Activated naive CD4-positive, alpha-beta T cell (primary cell): ENCODE data around the gene ATG16L2.
"Not testable (repeated sequence)": the region's sequence is repeated elsewhere in the genome, so short reads cannot be mapped to it uniquely, and the experiment has no call there.

Experiments
- DNase-seq, 4 experiments: peaks; one replicate each; lab custom pipeline; 2025; lab: John Stamatoyannopoulos, UW

The ATG16L2 gene

DNA sequence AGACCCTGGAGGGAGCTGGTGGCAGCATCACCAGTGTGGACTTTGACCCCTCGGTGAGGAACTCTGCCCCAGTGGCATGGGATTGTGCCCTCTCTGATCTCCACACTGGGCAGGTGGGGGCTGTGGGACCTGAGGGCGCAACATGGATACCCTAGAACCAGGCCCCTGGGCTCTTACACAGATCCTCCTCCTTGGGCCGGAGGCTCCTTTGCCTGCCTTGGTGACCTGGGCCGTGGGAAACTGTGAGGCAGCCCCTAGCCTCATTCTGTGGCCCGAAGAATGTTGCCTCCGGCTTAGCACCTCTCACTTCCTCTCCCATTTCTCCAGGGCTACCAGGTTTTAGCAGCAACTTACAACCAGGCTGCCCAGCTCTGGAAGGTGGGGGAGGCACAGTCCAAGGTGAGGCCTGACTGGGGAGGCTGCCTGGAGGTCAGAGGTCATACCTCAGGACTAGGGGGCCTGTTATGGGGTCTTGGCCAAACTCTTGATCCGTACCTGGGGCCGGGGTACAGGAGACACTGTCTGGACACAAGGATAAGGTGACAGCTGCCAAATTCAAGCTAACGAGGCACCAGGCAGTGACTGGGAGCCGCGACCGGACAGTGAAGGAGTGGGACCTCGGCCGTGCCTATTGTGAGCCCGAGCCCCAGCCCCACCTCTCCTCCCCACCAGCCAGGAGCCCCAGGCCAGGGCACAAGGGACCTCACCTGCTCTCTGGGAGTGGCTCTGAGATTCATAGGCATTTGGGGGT, 12.2 kb downstream of the ATG16L2 start:
- DNase-seq, result no peak

DNA sequence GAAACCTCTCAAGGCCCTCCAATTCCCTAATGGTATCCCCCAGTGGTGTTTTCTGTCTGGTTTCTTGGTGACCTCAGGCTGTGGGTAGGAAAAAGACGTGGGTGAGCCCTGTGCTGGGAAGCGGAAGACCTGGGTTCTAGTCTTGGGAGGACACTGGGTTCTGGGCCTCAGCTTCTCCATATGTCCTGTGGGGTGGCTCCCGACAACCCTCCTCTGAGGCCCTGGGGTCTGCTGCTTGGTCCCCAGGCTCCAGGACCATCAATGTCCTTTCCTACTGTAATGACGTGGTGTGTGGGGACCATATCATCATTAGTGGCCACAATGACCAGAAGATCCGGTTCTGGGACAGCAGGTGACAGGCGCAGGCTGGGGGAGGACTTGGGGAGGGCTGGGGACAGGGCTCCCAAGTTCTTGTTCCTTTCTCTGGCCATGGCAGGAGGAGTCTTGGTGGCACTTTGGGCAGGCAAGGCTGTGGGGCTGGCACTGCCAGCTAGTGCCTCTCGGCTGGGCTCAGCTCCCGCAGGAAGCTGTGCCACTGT, 12.8 kb downstream of the ATG16L2 start:
- no peak for DNase-seq

DNA sequence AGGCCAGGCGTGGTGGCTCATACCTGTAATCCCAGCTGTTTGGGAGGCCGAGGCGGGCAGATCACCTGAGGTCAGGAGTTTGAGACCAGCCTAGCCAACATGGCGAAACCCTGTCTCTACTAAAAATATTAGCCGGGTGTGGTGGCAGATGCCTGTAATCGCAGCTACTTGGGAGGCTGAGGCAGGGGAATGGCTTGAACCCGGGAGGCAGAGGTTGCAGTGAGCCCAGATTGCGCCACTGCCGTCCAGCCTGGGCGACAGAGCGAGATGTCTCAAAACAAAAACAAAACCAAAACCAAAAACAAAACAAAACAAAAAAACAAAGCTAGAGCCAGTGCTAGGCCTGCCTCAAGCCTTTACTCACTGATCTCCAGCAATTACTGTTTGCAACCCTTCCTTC, 13.4 kb downstream of the ATG16L2 start:
- not testable (repeated sequence) for DNase-seq

DNA sequence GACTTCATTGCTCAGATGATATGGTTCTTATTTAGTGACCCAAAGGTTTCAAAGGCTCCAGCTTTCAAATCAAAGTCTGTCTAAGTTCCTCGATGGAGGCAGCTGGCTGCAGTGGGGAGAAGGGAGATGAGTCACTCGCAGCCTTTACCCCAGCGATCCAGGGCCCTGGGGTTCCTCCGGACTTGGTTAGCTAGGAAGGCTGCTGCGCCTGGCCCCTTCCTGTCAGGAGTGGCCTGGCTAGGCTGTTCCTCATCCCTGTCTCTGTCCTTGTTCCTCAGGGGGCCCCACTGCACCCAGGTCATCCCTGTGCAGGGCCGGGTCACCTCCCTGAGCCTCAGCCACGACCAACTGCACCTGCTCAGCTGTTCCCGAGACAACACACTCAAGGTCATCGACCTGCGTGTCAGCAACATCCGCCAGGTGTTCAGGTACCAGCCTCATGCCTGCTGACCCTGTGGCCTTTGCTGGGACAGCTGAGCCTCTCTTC, 13.9 kb downstream of the ATG16L2 start:
- no peak for DNase-seq

DNA sequence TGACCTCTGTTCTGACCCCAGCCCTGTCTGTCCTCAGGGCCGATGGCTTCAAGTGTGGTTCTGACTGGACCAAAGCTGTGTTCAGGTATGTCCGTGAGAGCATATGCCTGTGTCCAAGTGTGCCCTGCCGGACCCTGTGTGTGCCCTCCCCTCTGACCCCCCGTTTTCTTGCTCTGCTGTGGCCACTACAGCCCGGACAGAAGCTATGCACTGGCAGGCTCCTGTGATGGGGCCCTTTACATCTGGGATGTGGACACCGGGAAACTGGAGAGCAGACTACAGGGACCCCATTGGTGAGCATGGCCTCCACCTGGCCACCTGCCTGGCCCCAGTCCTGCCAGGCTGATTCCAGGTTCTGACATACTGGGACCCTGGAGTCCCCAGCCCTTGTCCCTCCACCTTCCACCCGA, 14.5 kb downstream of the ATG16L2 start:
- no peak for DNase-seq

DNA sequence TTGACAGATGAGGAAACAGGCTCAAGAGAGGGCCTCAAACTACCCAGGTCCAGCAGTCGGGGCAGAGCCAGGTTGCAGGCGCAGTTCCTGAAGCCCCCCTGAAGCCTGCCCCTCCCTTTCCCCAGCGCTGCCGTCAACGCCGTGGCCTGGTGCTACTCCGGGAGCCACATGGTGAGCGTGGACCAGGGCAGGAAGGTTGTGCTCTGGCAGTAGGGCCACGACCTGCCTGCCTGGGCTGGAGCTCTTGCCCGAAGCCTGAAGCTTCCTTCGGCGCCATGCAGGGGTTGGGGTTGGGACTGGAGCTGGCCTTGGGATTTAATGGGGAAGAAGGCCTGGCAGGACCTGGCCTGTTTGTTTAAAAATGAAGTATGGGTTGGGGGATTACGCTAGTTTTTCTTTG, 15.0 kb downstream of the ATG16L2 start:
- no peak for DNase-seq

DNA sequence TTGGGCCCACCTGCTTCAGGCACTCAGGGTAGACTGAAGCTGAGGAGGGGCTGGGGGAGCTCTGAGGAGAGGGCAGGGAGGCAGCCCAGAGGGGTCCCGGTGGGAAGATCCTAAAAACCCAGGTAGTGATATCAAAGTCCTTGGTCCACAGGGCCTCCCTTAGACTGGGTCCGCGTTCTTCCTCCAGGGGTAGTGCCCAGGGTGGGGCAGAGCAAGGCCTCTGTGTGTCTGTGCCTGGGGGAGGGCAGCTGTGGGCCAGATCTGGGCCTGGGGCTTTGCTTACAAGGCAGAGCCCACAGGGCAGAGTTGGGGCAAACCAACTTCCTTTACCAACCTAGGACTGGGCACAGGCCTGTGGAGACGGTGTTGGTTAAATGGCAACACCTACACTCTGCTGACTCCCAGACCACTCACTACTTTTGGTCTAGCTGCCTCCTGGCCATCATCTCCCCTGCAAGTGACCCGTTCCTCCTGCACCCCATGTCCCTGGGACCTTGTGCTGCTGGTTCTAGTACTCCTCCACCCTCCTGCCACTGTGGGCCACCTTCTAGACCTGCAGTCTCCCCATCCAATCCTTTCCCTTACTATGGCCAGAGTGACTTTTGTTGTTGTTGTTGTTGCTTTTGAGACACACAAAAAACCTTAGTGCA, 15.8 kb downstream of the ATG16L2 start:
- DNase-seq, result no peak

DNA sequence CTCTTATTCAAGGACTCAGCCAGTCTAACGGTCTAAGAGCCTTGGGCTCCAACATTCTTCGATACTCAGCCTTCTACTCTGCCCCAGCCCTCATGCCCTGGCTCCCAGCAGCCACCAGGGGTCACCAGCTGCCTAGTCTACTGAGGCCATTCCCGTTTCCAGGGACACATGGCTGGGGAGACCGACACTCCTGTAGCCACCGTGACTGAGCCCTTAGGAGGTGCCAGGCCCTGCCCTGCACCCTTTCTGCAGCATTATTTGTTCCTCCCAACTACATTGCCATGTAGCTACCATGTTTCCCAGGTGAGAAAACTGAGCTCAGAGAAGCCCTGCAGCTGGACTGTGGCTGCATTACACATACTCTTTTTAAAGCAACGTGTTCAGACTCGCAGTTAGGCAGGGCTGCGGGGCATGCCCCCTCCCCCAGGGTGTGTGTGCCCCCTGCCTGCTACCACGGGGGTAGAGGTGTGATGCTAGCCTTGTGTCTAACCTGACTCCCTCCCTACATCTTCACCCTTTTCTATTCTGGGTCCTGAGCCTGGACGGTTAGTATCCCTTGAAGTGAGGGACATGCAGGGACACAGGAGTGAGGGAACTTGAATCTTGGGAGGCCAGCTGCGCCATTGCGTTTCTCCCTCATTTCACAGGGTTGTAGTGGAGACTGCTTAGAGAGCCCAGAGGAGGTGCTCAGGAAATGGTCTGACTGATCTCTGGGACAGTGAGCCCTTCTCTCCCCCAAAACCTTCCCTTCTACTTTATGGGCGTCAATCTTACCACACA, 17.5 kb downstream of the ATG16L2 start:
- DNase-seq, result peak in 2 of 4 experiments; percentile 36 to 44

DNA sequence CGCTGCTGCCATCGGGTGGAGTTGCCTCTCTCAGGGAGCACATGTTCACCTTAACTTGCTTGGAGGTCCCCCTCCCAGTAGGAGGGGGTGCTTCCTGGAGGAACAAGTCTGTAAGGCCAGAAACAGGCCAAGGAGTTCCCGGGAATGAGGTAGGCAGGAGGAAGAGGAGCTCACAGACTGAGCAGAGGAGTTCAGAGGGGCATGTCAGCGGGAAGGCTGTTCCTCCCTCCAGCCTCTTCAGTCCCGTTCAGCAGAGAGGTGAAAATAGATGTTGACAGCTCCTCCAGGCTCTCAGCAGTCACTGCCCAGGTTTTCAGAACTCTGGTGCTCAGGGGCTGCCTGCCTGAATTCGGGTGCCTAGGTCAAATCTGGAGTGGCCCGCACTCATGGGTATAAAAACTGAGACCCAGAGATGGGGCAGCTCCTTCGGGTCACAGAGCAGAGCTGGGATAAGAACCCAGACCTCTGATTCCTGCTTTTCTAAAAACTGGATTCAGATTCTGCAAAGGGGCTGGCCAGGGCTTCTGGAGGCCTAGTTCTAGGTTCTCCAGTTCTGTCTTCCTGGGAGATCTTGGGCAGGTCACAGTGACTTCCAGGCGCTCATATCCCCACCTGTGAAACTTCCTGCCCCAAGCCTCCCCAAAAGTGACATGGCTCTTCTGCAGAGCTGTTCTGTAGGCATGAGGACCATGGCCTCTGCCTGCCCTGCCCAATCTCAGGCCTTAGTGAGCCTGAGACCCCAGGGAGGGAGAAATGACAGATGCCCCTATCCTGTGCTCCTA, 18.3 kb downstream of the ATG16L2 start:
- DNase-seq, result no peak

DNA sequence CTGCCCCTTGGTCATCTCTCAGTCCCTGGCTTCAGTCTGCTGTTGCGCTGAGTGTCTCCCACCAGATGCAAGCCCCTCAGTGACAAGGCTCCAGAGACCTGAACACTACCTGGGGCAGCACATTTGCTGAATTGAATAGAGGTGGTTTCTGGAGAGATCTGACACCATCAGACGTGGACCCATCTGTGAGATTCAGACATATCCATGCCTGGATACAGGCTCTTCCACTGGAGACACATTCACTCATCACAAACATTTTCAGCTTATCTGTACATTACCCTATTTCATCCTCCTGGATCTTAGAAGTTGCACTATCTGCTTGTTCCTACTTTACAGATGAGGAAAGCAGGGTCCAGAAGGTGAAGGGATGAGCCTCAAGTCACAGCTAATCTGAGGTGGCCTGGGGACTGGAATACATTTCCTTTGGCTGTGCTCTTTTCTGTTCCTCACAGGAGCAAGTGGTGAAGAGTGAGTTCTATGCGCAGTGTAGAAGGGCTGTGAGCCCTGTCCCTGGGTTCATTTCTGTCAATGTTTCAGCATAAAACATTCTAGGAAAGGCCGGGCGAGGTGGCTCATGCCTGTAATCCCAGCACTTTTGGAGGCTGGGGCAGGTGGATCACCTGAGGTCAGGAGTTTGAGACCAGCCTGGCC, 19.0 kb downstream of the ATG16L2 start:
- DNase-seq, result no peak

DNA sequence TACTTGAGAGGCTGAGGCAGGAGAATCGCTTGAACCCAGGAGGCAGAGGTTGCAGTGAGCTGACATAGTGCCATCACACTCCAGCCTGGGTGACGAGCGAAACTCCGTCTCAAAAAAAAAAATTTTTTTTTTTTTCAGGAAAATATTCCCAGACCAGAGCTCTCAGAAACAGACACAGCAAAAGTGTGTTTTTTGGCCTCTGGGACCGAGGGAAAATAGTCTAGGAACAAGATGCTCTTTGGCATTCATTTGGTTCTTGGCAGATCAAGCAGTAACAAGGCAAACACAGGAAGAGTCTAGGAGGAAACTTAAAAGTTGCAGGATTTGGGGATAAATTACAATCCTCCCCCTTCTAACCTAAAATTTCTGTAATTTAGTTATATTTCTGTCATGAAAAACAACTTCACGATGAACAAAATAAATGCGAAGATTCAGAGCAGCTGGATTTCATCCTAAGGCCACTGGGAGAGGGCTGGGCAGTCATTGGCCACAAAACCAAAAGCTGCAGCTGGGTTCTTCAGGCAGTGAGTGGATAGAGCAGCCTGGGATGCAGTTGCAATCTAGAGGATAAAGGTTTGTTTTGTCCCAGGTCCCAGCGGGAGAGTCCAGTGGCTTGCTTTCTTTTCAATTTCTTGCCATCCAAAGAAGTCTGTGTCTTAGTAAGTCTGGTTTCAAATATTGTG, 19.7 kb downstream of the ATG16L2 start:
- no peak for DNase-seq

DNA sequence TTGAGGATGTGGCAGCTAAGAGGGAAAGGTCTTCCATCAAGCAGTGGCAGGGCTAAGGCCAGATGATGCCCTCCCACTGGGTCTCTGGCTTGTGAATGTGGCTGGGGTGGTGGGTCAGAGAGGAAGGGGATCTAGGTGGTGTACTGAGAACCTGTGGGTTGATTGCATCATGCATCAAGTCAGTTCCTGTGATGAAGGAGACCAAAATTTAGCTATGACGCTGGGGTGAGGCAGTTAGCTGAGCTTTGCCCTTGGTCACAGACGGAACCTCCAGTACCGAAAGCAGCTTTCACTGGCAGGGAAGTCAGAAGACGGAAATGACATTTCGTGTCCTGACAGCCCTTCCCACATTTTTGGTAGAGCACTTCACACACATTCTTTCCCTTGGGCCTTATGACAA, 20.7 kb downstream of the ATG16L2 start:
- DNase-seq, result no peak

DNA sequence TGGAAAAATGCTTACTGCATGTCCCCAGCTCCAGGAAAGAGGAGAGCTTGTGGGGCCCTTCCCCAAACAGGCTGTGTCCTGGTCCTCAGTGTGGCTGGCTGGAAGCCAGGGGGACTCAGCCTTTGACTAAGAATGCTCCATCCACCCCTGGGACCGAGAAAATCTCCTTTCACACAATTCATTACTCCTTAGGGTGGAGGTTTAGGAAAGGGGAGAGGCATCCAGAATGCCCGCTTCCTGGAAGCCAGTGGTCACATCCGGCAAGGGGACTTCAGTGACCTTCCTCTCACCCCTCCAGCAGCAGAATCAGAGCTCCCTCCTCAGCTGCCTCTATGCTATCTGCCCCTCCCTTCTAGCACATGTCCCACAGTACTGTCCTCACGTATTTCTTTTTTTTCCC, 21.9 kb downstream of the ATG16L2 start:
- no peak for DNase-seq

DNA sequence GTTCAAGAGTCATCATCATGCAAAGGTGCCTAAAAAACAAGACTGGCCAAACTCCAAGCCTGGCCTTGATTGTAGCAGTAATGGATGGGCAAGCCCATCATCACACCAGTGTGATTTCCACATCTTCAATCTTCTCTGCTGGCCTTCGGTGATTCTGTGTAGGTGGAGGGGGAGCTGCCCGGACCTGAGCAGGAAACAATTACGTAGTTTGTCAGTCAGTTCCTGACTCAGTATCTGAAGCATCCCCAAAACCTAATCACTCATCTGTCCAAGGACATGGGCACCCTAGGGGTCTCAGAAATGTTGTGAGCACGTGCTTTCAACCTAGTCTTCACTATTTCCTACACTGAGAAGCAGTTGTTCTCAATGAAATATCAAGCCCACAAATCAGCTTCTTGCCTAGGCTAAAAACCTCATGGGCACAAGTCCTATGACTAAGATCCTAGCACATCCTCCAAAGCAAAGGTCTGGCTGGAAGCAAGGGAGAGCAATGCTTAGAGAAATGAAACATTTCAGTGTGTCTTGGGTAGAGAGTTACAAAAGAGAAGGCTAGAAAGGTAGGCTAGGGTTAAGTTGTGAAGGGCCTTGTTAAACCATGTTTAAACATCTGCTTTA, 24.6 kb downstream of the ATG16L2 start:
- no peak for DNase-seq

DNA sequence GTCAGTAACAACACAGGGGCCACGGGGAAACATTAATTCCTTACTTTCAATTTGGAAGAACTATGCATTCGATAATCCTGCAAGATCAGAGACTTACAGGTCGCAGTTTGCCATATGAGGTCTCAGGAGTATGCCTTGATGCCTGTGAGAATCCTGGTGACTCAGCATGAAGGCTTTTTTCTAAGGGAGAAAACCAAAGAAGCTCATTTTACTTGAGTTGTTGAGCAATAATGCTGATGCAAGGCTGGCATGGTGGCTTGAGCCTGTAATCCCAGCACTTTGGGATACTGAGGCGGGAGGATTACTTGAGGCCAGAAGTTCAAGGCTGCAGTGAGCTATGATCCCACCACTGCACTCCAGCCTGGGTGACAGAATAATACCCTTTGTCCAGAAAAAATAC, 26.6 kb downstream of the ATG16L2 start:
- no peak for DNase-seq

DNA sequence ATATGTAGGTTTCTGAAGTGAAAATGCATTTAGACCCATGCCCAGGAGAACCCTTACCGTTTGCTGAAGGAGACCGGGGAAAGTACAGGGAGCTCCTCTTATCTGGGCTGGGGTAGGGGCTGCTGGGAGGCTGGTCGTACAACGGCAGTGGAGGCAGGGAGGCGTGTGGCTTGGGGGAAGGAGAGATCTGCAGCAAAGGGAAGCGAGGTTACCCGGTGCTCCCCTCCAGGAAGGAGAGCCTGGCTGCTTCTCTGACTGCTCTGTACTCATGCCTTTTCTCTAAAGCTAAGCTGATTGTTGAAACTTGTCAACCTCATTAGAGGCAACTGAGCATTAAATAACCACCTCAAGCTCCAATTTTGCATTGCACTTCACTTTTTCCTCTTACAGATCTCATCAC, 27.2 kb downstream of the ATG16L2 start:
- DNase-seq, result no peak

DNA sequence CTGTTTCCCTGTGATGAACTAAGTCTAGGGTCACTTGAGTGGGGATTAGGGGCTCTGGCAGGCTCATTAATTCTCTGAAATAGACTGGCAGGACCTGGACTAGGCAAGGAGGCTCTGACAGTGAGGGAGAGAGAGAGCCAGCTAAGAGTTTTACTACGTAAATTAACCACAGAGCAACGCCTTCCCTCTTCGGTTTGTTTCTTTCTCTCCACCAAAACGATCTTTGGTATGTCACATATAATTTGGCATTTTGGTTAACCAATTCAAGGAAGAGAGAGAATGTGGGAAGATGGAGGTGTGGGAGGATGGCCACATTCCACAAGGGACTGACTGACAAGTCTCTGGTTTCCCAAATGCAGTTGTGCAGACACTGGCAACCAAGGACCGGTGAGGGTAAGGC, 27.9 kb downstream of the ATG16L2 start:
- no peak for DNase-seq

DNA sequence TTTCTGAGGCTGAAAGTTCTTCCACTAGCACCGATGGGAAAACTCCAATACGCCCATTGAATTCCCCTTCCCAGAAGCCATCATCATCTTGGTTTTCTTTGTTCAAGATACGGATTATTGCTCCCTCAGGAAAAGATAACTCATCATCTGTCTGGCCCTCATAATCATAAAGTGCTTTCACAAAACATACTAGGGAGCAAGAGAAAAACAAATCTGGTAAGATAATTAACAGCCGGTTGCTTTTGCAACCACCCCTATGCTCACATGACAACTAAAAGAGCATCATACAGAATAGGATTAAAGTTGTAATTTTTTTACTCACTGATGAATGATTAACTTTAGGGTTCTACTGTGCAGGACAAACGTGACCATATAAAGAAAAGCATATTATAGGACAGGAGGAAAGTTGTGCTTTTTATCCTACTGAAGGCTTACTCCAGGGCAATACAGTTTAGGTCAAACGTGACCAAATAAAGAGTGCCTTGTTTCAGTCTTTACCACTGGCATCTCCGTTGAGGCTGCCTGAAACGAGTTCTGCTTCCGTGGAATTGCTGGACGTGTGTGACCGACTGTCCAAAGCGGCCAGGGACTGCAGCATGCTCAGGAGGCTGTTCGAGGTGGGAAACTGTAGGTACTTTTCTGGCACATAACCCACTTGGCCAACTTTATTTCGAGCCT, 28.6 kb downstream of the ATG16L2 start:
- DNase-seq, result no peak

DNA sequence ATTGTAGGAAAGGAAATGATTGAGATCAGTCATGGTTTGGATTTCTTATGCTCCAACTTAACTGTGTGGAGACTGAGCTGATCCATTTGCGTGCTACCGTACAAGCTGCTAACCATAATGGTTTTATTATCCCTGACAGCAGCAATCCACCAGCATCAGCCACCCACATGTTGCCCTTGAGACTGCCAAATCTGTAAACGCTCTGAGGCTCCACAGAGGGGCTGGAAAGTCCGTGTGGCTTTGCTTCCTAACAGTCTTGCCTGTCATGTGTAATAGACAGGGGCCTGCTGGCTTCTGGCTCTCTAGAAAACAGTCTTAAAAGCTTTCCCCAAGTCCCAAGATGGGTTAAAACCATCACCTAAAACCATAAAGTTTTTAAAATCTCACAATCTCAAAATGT, 30.1 kb downstream of the ATG16L2 start:
- no peak for DNase-seq
